Body of pancreas (tissue), 4 donors: ENCODE measurements around the gene LDLRAD3. TPM values are rescaled to one million over a fixed set of nuclear protein-coding genes. Genes with fewer than 3 reads are reported as not detected.

Source experiments
- ATAC-seq: fragments of 150-250 bp; one replicate; pipeline ENCODE4 v1.9.1; 2016
- DNase-seq, 4 donors: peaks; one replicate each; pipeline ENCODE4 v3.0.0-alpha.2; 2019
- H3K27ac ChIP-seq, 4 donors: fragments of 200-600 bp; sonication (generic); 1 replicate in 3 of 4; 2 replicates in 1 of 4; pipeline versions ENCODE4 v1.5.1 to v1.6.1; 2016 to 2019; ENCODE audit warnings: mild to moderate bottlenecking in 1 of 4, mixed read lengths in 1 of 4, moderate library complexity in 1 of 4
- H3K27me3 ChIP-seq, 2 donors: fragments of 200-600 bp; sonication (generic); one replicate each; pipeline ENCODE4 v1.6.0; 2016; ENCODE audit warnings: mild to moderate bottlenecking in 1 of 2
- H3K36me3 ChIP-seq, 2 donors: fragments of 200-600 bp; sonication (generic); replicated peaks in 1 of 2; 2 replicates each; pipeline ENCODE4 v1.5.1; 2016; ENCODE audit warnings: low read depth in 2 of 2; ENCODE audit not compliant: insufficient read depth in 1 of 2
- H3K4me1 ChIP-seq: fragments of 200-600 bp; sonication (generic); one replicate; pipeline ENCODE4 v1.6.0; 2016
- H3K4me3 ChIP-seq, 2 donors: fragments of 200-600 bp; sonication (generic); 1 replicate in 1 of 2; 2 replicates in 1 of 2; pipeline ENCODE4 v1.5.1; 2016 to 2019
- H3K9me3 ChIP-seq, 3 donors: fragments of 200-600 bp; sonication (generic); 1 replicate in 2 of 3; 2 replicates in 1 of 3; pipeline ENCODE4 v1.5.1; 2016
- CTCF ChIP-seq, 7 experiments: fragments of 450-650 bp in 4 of 7; fragments of 200-600 bp in 3 of 7; sonication (generic) in 3 of 7; IDR thresholded peaks; one replicate each; pipeline ENCODE4 v1.5.1; 2016 to 2019; ENCODE audit warnings: antibody characterized with exemption in 7 of 7
- POLR2A ChIP-seq, 3 donors: fragments of 450-650 bp; IDR thresholded peaks; one replicate each; pipeline ENCODE4 v1.6.1; 2016; ENCODE audit warnings: antibody characterized with exemption in 3 of 3, mild to moderate bottlenecking in 2 of 3
- WGBS, 2 donors: methylation state at CpG; one replicate each; pipeline ENCODE4 v1.1.5; 2017; 5-methylcytosine and 5-hydroxymethylcytosine counted together
- intact Hi-C: fragments of 100-400 bp; cut with DNase I; formaldehyde crosslinking; loops from one replicate; pipeline ENCODE4 v1.15.1; 2023
- total RNA-seq, 2 donors: library from RNA; depleted of rRNA; stranded (reverse); fragments of >200 nt; gene quantifications; one replicate each; pipeline ENCODE4 v1.1.0, GENCODE V29; 2016

LDLRAD3 gene
- total RNA-seq, 2 donors from 2014 or later = 5.7 to 7.9 TPM

GRCh38 chr11:36000616-36001190, 56.8 kb downstream of the LDLRAD3 start:
- no peaks in the 10 kb centered on the region for H3K4me1 ChIP-seq
- intact Hi-C loops = no loop called here
- no peaks in the 10 kb centered on the region for H3K36me3 ChIP-seq
- DNase-seq (peak in 1 of 4 donors; percentile 21), ATAC-seq (no peak)
- H3K9me3 ChIP-seq = peaks cover 0 to 7% (median 0%) of the 10 kb centered on the region in 3 donors
- H3K4me3 ChIP-seq = no peak overlapping the region
- H3K27me3 ChIP-seq = no peaks in the 10 kb centered on the region
- 69 to 70% methylated on average over 6 of the region's 6 CpGs for WGBS, 2 donors
- no peak for TF ChIP-seq POLR2A (IDR thresholded peaks at IDR 0.05)
- TF ChIP-seq CTCF (IDR thresholded peaks at IDR 0.05) = no peak
- no peak overlapping the region for H3K27ac ChIP-seq

- no peak overlapping the region for H3K27ac ChIP-seq
- no peak for DNase-seq
- 63 to 72% methylated on average over 5 to 6 of the region's 6 CpGs for WGBS, 2 donors
These were observed 58.3 kb downstream of the LDLRAD3 start for GRCh38 chr11:36002196-36002595.

GRCh38 chr11:36002796-36003195, 58.9 kb downstream of the LDLRAD3 start:
- 81 to 88% methylated on average over 3 of the region's 3 CpGs for WGBS, 2 donors

More at GRCh38 chr11:36002196-36002595, 58.3 kb downstream of the LDLRAD3 start:
- Histone ChIP-seq H3K9me3 (peaks cover 0 to 7% (median 0%) of the 10 kb centered on the region in 3 donors), H3K4me1 (no peaks in the 10 kb centered on the region), H3K27me3 (no peaks in the 10 kb centered on the region), H3K4me3 (no peak overlapping the region), H3K36me3 (no peaks in the 10 kb centered on the region)
- no peak for TF ChIP-seq CTCF (IDR thresholded peaks at IDR 0.05)
- no peak for TF ChIP-seq POLR2A (IDR thresholded peaks at IDR 0.05)
- intact Hi-C loops = no loop called here
- no peak for ATAC-seq

GRCh38 chr11:36006556-36006955, 62.7 kb downstream of the LDLRAD3 start:
- intact Hi-C loops = no loop called here
- peaks cover 0 to 7% (median 0%) of the 10 kb centered on the region in 3 donors for H3K9me3 ChIP-seq
- DNase-seq (no peak), ATAC-seq (no peak)
- no peak overlapping the region for H3K4me3 ChIP-seq
- H3K27ac ChIP-seq = no peak overlapping the region
- TF ChIP-seq CTCF (IDR thresholded peaks at IDR 0.05) (no peak), POLR2A (IDR thresholded peaks at IDR 0.05) (no peak)
- H3K36me3 ChIP-seq = no peaks in the 10 kb centered on the region
- no peaks in the 10 kb centered on the region for H3K27me3 ChIP-seq
- WGBS, 2 donors = 87 to 96% methylated on average over 3 of the region's 3 CpGs
- no peaks in the 10 kb centered on the region for H3K4me1 ChIP-seq

More at GRCh38 chr11:36002796-36003195, 58.9 kb downstream of the LDLRAD3 start:
- intact Hi-C loops = no loop called here
- Histone ChIP-seq H3K4me1 (no peaks in the 10 kb centered on the region), H3K27ac (no peak overlapping the region), H3K27me3 (no peaks in the 10 kb centered on the region), H3K9me3 (peaks cover 0 to 7% (median 0%) of the 10 kb centered on the region in 3 donors), H3K36me3 (no peaks in the 10 kb centered on the region), H3K4me3 (no peak overlapping the region)
- DNase-seq = no peak
- TF ChIP-seq CTCF (IDR thresholded peaks at IDR 0.05) (no peak), POLR2A (IDR thresholded peaks at IDR 0.05) (no peak)
- no peak for ATAC-seq

GRCh38 chr11:36007127-36007655, 63.3 kb downstream of the LDLRAD3 start:
- Histone ChIP-seq H3K27ac (no peak overlapping the region), H3K9me3 (peaks cover 0 to 7% (median 0%) of the 10 kb centered on the region in 3 donors), H3K4me3 (no peak overlapping the region), H3K27me3 (no peaks in the 10 kb centered on the region), H3K36me3 (no peaks in the 10 kb centered on the region), H3K4me1 (no peaks in the 10 kb centered on the region)
- 92 to 95% methylated on average over 8 of the region's 8 CpGs for WGBS, 2 donors
- intact Hi-C loops = no loop called here
- TF ChIP-seq POLR2A (IDR thresholded peaks at IDR 0.05) (no peak), CTCF (IDR thresholded peaks at IDR 0.05) (no peak)
- DNase-seq (no peak), ATAC-seq (no peak)
